ENCODE results near the gene ITSN1.
A peak's percentile ranks its signal among the peaks of the same experiment; 100 is the strongest.
"Not testable (repeated sequence)": the region's sequence is repeated elsewhere in the genome, so short reads cannot be mapped to it uniquely, and the experiment has no call there.

The ITSN1 gene

GRCh38 chr21:33899199-33899598 is 256.9 kb downstream of the ITSN1 start:
- DNase-seq, result no peak

GRCh38 chr21:33901412-33902288 is 259.3 kb downstream of the ITSN1 start:
- DNase-seq, result no peak

GRCh38 chr21:33902349-33902748 is 260.0 kb downstream of the ITSN1 start:
- no peak for DNase-seq

- no peak for DNase-seq
Measured at GRCh38 chr21:33904041-33904440, 261.7 kb downstream of the ITSN1 start.

- no peak for DNase-seq
Measured at GRCh38 chr21:33908760-33909159, 266.5 kb downstream of the ITSN1 start.

GRCh38 chr21:33909756-33910155 is 267.5 kb downstream of the ITSN1 start:
- no peak for DNase-seq

- no peak for DNase-seq
Measured at GRCh38 chr21:33914188-33914587, 271.9 kb downstream of the ITSN1 start.

- peak; percentile 94 for DNase-seq
Measured at GRCh38 chr21:33915368-33916199, 273.3 kb downstream of the ITSN1 start, which contains the start of gene ATP5PO. Gene ATP5PO (minus strand): TSS chr21:33915804. CDS start chr21:33915763, 41 bp downstream.

- no peak for DNase-seq
Measured at GRCh38 chr21:33916200-33916567, 273.9 kb downstream of the ITSN1 start.

- no peak for DNase-seq
Measured at GRCh38 chr21:33917421-33917820, 275.1 kb downstream of the ITSN1 start.

- peak; percentile 92 for DNase-seq
Measured at GRCh38 chr21:33924079-33924765, 281.9 kb downstream of the ITSN1 start.

- DNase-seq, result no peak
Measured at GRCh38 chr21:33924766-33925100, 282.4 kb downstream of the ITSN1 start.

- DNase-seq, result not testable (repeated sequence)
Measured at GRCh38 chr21:33926248-33926647, 283.9 kb downstream of the ITSN1 start.

- DNase-seq, result peak; percentile 50
Measured at GRCh38 chr21:33931052-33931798, 288.9 kb downstream of the ITSN1 start.

- no peak for DNase-seq
Measured at GRCh38 chr21:33931799-33932390, 289.6 kb downstream of the ITSN1 start.

- no peak for DNase-seq
Measured at GRCh38 chr21:33932731-33933130, 290.4 kb downstream of the ITSN1 start.

GRCh38 chr21:33936301-33937038 is 294.2 kb downstream of the ITSN1 start:
- DNase-seq, result no peak

GRCh38 chr21:33937146-33937545 is 294.8 kb downstream of the ITSN1 start:
- no peak for DNase-seq

GRCh38 chr21:33937931-33938339 is 295.6 kb downstream of the ITSN1 start:
- no peak for DNase-seq

- no peak for DNase-seq
Measured at GRCh38 chr21:33938381-33938780, 296.1 kb downstream of the ITSN1 start.

- DNase-seq, result no peak
Measured at GRCh38 chr21:33939226-33939625, 296.9 kb downstream of the ITSN1 start.
